Measurements from ENCODE around the gene TAF4.
"Not testable (repeated sequence)": the region's sequence is repeated elsewhere in the genome, so short reads cannot be mapped to it uniquely, and the experiment has no call there.

The TAF4 gene

DNA sequence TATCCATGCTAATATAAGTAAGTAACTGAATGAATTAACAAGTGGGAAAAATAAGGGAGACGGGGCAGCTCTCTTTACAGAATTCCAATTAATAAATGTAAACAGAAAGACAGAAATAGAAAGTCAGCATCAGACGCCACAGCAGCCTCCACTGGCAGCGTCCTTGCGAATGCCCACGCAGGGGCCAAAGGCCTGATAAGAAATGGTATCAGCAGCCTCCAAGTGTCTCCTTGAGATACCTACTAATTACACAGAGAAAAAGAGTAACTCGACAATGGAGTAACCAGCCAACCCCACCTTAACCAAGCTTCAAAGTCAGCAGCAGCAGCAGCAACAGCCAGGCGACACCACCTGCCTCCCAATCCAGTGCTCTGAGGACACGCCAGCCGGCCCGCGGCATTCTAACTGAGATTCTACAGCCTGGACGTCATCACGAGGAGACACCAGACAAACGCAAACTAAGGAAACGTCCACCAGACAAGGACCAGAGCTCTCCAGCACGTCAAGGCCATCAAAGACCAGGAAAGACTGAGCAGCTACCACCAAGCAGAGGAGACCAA, 78.8 kb downstream of the TAF4 start:
- ChIA-PET POLR2A (no interaction called here), CTCF (no interaction called here)
- no peak overlapping the region for H3K27ac ChIP-seq (ENCODE audit: insufficient read depth in 1 of 2, low read depth in 1 of 2, low read length in 2 of 2, poor library complexity in 1 of 2, severe bottlenecking in 2 of 2)
- no peaks in the 10 kb centered on the region for H3K27me3 ChIP-seq (replicated peaks in 2 of 5; ENCODE audit: control insufficient read depth in 4 of 5, insufficient read depth in 5 of 5, low read length in 4 of 5)
- no peak overlapping the region for H3K4me3 ChIP-seq (ENCODE audit: control insufficient read depth in 1 of 7, extremely low read depth in 1 of 7, insufficient read depth in 4 of 7, low read depth in 2 of 7, low read length in 6 of 7)
- 99% methylated on average over 13 of the region's 16 CpGs for WGBS (ENCODE audit: insufficient coverage)
- no peaks in the 10 kb centered on the region for H3K4me1 ChIP-seq (ENCODE audit: control extremely low read depth in 1 of 4, control insufficient read depth in 4 of 4, insufficient read depth in 4 of 4, low read length in 3 of 4)
- DNase-seq: no peak
- peaks cover 0 to 18% (median 13%) of the 10 kb centered on the region in 5 experiments for H3K9me3 ChIP-seq (ENCODE audit: control extremely low read depth in 1 of 5, control insufficient read depth in 4 of 5, insufficient read depth in 2 of 5, low read depth in 1 of 5, low read length in 4 of 5)
- H3K36me3 ChIP-seq (ENCODE audit: control insufficient read depth in 4 of 4, insufficient read depth in 4 of 4, low read length in 3 of 4): peaks cover 8 to 69% (median 45%) of the 10 kb centered on the region in 4 experiments

GRCh38 chr20:61985096-61985495, 80.6 kb downstream of the TAF4 start:
- Histone ChIP-seq H3K27ac (ENCODE audit: insufficient read depth in 1 of 2, low read depth in 1 of 2, low read length in 2 of 2, poor library complexity in 1 of 2, severe bottlenecking in 2 of 2) (no peak overlapping the region), H3K4me1 (ENCODE audit: control extremely low read depth in 1 of 4, control insufficient read depth in 4 of 4, insufficient read depth in 4 of 4, low read length in 3 of 4) (no peaks in the 10 kb centered on the region), H3K36me3 (ENCODE audit: control insufficient read depth in 4 of 4, insufficient read depth in 4 of 4, low read length in 3 of 4) (peaks cover 6 to 58% (median 40%) of the 10 kb centered on the region in 4 experiments), H3K27me3 (replicated peaks in 2 of 5; ENCODE audit: control insufficient read depth in 4 of 5, insufficient read depth in 5 of 5, low read length in 4 of 5) (no peaks in the 10 kb centered on the region), H3K4me3 (ENCODE audit: control insufficient read depth in 1 of 7, extremely low read depth in 1 of 7, insufficient read depth in 4 of 7, low read depth in 2 of 7, low read length in 6 of 7) (no peak overlapping the region), H3K9me3 (ENCODE audit: control extremely low read depth in 1 of 5, control insufficient read depth in 4 of 5, insufficient read depth in 2 of 5, low read depth in 1 of 5, low read length in 4 of 5) (peaks cover 0 to 9% (median 4%) of the 10 kb centered on the region in 5 experiments)
- ChIA-PET POLR2A (interaction anchor here (0.5 kb wide), 1 partner anchor 139 kb away, joined by 7 read pairs; no protein-coding TSS in a partner anchor), CTCF (no interaction called here)
- no peak for DNase-seq
- 87% methylated on average over 3 of the region's 6 CpGs for whole genome bisulfite sequencing (ENCODE audit: insufficient coverage)

DNA sequence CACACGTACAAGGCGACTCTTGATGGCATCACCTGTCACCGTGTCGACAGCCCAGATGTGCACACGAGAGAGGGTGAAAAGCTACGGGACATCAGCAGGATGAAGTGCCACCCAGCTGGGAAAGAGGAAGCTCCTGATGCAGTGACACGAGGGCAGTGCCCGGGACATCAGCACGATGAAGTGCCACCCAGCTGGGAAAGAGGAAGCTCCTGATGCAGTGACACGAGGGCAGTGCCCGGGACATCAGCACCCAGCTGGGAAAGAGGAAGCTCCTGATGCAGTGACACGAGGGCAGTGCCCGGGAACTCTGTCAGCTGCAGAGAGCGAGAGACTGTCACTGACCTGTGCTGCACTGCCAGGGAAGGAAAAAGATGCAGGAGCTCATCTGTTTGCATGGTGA, 81.2 kb downstream of the TAF4 start:
- H3K9me3 ChIP-seq (ENCODE audit: control extremely low read depth in 1 of 5, control insufficient read depth in 4 of 5, insufficient read depth in 2 of 5, low read depth in 1 of 5, low read length in 4 of 5); DNase-seq; CTCF ChIA-PET; H3K27ac ChIP-seq (ENCODE audit: insufficient read depth in 1 of 2, low read depth in 1 of 2, low read length in 2 of 2, poor library complexity in 1 of 2, severe bottlenecking in 2 of 2); H3K4me3 ChIP-seq (ENCODE audit: control insufficient read depth in 1 of 7, extremely low read depth in 1 of 7, insufficient read depth in 4 of 7, low read depth in 2 of 7, low read length in 6 of 7); H3K27me3 ChIP-seq (replicated peaks in 2 of 5; ENCODE audit: control insufficient read depth in 4 of 5, insufficient read depth in 5 of 5, low read length in 4 of 5); POLR2A ChIA-PET; H3K4me1 ChIP-seq (ENCODE audit: control extremely low read depth in 1 of 4, control insufficient read depth in 4 of 4, insufficient read depth in 4 of 4, low read length in 3 of 4): not testable (repeated sequence)
- WGBS (ENCODE audit: insufficient coverage): 96% methylated on average over 12 of the region's 14 CpGs
- peaks cover 6 to 58% (median 37%) of the 10 kb centered on the region in 4 experiments for H3K36me3 ChIP-seq (ENCODE audit: control insufficient read depth in 4 of 4, insufficient read depth in 4 of 4, low read length in 3 of 4)

DNA sequence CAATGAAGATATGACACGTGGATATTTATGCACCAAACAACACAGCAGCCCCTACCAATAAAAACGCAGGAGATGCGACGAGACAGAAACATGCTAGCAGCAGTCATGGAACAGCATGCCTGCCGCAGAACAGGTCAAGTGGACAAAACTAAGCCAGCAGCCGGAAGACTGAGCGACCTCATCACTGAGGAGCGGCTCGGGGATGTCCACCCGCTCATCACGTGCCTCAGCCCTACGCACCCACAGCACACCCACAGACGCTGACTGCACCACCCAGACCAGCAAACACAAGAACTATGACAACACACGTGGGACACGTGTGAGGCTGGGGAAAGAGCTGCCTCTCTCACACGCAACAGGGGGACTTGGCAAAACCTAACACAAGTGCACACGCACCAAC, 81.7 kb downstream of the TAF4 start:
- WGBS (ENCODE audit: insufficient coverage): 95% methylated on average over 13 of the region's 17 CpGs
- Histone ChIP-seq H3K4me3 (ENCODE audit: control insufficient read depth in 1 of 7, extremely low read depth in 1 of 7, insufficient read depth in 4 of 7, low read depth in 2 of 7, low read length in 6 of 7) (no peak overlapping the region), H3K4me1 (ENCODE audit: control extremely low read depth in 1 of 4, control insufficient read depth in 4 of 4, insufficient read depth in 4 of 4, low read length in 3 of 4) (no peaks in the 10 kb centered on the region), H3K9me3 (ENCODE audit: control extremely low read depth in 1 of 5, control insufficient read depth in 4 of 5, insufficient read depth in 2 of 5, low read depth in 1 of 5, low read length in 4 of 5) (peaks cover 0 to 9% (median 4%) of the 10 kb centered on the region in 5 experiments), H3K36me3 (ENCODE audit: control insufficient read depth in 4 of 4, insufficient read depth in 4 of 4, low read length in 3 of 4) (peaks cover 6 to 56% (median 34%) of the 10 kb centered on the region in 4 experiments), H3K27me3 (replicated peaks in 2 of 5; ENCODE audit: control insufficient read depth in 4 of 5, insufficient read depth in 5 of 5, low read length in 4 of 5) (no peaks in the 10 kb centered on the region), H3K27ac (ENCODE audit: insufficient read depth in 1 of 2, low read depth in 1 of 2, low read length in 2 of 2, poor library complexity in 1 of 2, severe bottlenecking in 2 of 2) (no peak overlapping the region)
- no peak for DNase-seq
- CTCF ChIA-PET: no interaction called here
- POLR2A ChIA-PET: no interaction called here

GRCh38 chr20:61982951-61983315, 82.7 kb downstream of the TAF4 start:
- Histone ChIP-seq H3K4me1 (ENCODE audit: control extremely low read depth in 1 of 4, control insufficient read depth in 4 of 4, insufficient read depth in 4 of 4, low read length in 3 of 4) (no peaks in the 10 kb centered on the region), H3K27ac (ENCODE audit: insufficient read depth in 1 of 2, low read depth in 1 of 2, low read length in 2 of 2, poor library complexity in 1 of 2, severe bottlenecking in 2 of 2) (no peak overlapping the region), H3K27me3 (replicated peaks in 2 of 5; ENCODE audit: control insufficient read depth in 4 of 5, insufficient read depth in 5 of 5, low read length in 4 of 5) (no peaks in the 10 kb centered on the region), H3K9me3 (ENCODE audit: control extremely low read depth in 1 of 5, control insufficient read depth in 4 of 5, insufficient read depth in 2 of 5, low read depth in 1 of 5, low read length in 4 of 5) (peaks cover 0 to 9% (median 4%) of the 10 kb centered on the region in 5 experiments), H3K4me3 (ENCODE audit: control insufficient read depth in 1 of 7, extremely low read depth in 1 of 7, insufficient read depth in 4 of 7, low read depth in 2 of 7, low read length in 6 of 7) (no peak overlapping the region), H3K36me3 (ENCODE audit: control insufficient read depth in 4 of 4, insufficient read depth in 4 of 4, low read length in 3 of 4) (peaks cover 3 to 47% (median 28%) of the 10 kb centered on the region in 4 experiments)
- WGBS (ENCODE audit: insufficient coverage): 99% methylated on average over 9 of the region's 11 CpGs
- ChIA-PET CTCF (no interaction called here), POLR2A (no interaction called here)
- no peak for DNase-seq

- 67% methylated on average over 1 of the region's 18 CpGs for WGBS (ENCODE audit: insufficient coverage)
- Histone ChIP-seq H3K27me3 (replicated peaks in 2 of 5; ENCODE audit: control insufficient read depth in 4 of 5, insufficient read depth in 5 of 5, low read length in 4 of 5) (no peaks in the 10 kb centered on the region), H3K4me3 (ENCODE audit: control insufficient read depth in 1 of 7, extremely low read depth in 1 of 7, insufficient read depth in 4 of 7, low read depth in 2 of 7, low read length in 6 of 7) (no peak overlapping the region), H3K27ac (ENCODE audit: insufficient read depth in 1 of 2, low read depth in 1 of 2, low read length in 2 of 2, poor library complexity in 1 of 2, severe bottlenecking in 2 of 2) (no peak overlapping the region), H3K4me1 (ENCODE audit: control extremely low read depth in 1 of 4, control insufficient read depth in 4 of 4, insufficient read depth in 4 of 4, low read length in 3 of 4) (no peaks in the 10 kb centered on the region), H3K9me3 (ENCODE audit: control extremely low read depth in 1 of 5, control insufficient read depth in 4 of 5, insufficient read depth in 2 of 5, low read depth in 1 of 5, low read length in 4 of 5) (peaks cover 0 to 9% (median 4%) of the 10 kb centered on the region in 5 experiments), H3K36me3 (ENCODE audit: control insufficient read depth in 4 of 4, insufficient read depth in 4 of 4, low read length in 3 of 4) (peaks cover 2 to 44% (median 25%) of the 10 kb centered on the region in 4 experiments)
- ChIA-PET CTCF (no interaction called here), POLR2A (no interaction called here)
- no peak for DNase-seq
These were observed 83.3 kb downstream of the TAF4 start for GRCh38 chr20:61982191-61982950.

DNA sequence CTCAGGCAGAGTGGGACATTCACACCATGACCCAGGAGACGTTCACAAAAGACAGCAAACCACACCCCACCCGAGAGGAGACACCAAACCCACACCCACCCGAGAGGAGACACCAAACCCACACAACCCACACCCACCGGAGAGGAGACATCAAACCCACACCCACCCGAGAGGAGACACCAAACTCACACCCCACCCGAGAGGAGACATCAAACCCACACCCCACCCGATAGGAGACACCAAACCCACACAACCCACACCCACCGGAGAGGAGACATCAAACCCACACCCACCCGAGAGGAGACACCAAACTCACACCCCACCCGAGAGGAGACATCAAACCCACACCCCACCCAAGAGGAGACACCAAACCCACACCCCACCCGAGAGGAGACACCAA, 84.0 kb downstream of the TAF4 start:
- H3K27me3 ChIP-seq (replicated peaks in 2 of 5; ENCODE audit: control insufficient read depth in 4 of 5, insufficient read depth in 5 of 5, low read length in 4 of 5); DNase-seq; CTCF ChIA-PET; H3K4me1 ChIP-seq (ENCODE audit: control extremely low read depth in 1 of 4, control insufficient read depth in 4 of 4, insufficient read depth in 4 of 4, low read length in 3 of 4); H3K27ac ChIP-seq (ENCODE audit: insufficient read depth in 1 of 2, low read depth in 1 of 2, low read length in 2 of 2, poor library complexity in 1 of 2, severe bottlenecking in 2 of 2); POLR2A ChIA-PET; H3K4me3 ChIP-seq (ENCODE audit: control insufficient read depth in 1 of 7, extremely low read depth in 1 of 7, insufficient read depth in 4 of 7, low read depth in 2 of 7, low read length in 6 of 7); H3K9me3 ChIP-seq (ENCODE audit: control extremely low read depth in 1 of 5, control insufficient read depth in 4 of 5, insufficient read depth in 2 of 5, low read depth in 1 of 5, low read length in 4 of 5): not testable (repeated sequence)
- WGBS (ENCODE audit: insufficient coverage): no CpG with 5 or more reads among the region's 11 CpGs
- H3K36me3 ChIP-seq (ENCODE audit: control insufficient read depth in 4 of 4, insufficient read depth in 4 of 4, low read length in 3 of 4): peaks cover 2 to 42% (median 23%) of the 10 kb centered on the region in 4 experiments

Measured in common myeloid progenitor, CD34-positive (primary cell).